IPS-NIHi11 (cell line): Measurements from ENCODE around the gene PNPLA7.
"Not testable (repeated sequence)": the region's sequence is repeated elsewhere in the genome, so short reads cannot be mapped to it uniquely, and the experiment has no call there.

Experiments
- DNase-seq: peaks from one replicate; pipeline ENCODE4 v3.0.0; 2012; ENCODE audit warnings: mixed read lengths, low spot score

PNPLA7 gene

DNA sequence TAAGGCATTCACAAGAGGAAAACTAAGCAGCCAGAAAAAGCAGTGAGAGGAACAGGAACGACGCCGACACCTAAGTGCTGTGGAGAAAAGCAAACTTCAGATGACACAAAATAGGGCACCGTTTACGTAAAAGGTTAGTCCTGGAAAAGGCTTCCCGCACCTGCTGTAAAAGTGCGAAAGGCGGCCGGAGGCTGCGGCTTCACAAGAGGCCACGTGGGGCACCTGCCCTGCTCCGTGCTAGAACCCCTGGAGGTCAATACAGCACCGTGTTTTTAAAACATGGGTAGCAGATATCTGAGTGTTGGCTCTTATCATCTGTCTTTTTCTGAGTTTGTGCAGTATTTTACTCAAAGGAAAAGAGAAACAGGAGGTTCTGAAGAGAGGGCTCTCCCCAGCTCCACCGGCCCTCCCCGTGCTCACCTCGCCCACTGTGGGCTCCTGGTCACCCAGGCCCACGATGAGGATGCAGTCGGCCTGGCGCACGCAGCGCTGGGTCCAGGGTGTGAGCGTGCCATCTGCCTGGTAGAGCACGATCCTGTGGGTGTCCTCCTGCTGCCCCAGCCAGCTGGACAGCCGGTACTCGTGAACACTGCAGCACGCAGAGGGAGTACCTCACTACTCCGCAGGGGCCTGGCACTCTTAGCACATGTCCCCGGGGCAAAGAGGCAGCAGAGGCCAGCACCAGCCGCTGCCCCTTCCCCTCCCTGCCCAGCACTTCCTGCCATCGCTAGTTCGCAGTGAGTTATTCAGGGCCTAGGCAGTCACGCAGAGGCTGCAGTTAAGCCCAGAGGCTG lies 70.1 kb downstream of the PNPLA7 start:
- DNase-seq: no peak

DNA sequence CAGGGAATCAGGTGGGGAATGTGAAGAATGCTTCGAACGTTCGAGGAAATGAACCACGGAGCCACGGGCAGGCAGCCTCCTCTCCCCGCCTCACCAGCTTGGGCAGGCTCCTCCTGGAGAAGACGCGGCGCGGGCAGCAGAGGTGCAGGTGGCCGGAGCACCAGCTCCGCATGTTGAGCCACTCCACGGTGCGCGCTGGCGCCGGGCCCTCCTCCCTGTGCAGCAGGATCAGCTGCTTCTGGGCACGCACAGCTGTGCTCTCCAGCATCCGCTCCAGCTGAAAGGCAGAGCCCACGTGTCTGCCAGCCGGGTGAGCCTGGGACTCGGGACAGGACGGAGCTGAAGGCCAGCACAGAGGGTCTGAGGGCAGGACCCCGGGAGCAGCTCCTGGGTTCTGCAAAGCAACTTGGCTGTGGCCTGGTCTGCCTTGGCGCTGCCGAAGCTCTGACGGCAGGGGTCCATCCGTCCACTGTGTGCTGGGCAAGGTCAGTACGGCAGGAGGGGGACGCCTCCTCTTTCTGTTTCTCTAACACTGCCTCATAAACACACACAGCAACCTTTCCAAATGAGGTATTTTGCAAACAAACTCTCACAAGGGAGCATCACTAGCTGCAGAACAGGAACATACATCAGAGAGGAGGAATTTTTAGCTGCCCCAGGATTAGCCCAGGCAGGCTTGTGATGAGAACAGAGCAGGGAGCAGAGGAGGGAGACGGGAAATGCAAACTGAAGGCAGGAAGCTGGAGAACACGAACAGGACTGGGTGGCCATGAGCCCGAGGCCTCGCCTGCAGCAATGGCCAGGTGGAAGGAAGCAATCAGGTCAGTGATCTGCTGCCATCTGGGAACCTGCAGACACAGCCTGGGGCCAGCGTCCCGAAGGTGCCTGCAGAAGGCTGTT lies 71.0 kb downstream of the PNPLA7 start:
- no peak for DNase-seq

DNA sequence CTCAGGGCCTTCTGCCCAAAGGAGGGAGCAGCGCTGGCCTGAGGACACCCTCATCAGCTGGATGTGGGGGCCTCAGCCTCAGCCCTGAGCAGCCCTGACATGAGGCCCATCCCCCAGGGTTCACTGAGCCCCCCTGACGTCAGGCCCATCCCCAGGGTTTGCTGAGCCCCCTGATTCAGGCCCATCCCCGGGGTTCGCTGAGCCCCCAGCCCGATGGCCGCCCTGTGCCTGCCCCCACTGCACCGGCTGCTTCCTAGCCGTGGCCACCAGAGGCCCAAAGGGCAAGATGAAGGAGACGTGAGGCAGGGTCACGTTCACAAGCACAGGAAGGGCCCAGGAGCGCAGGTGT lies 71.6 kb downstream of the PNPLA7 start:
- no peak for DNase-seq

DNA sequence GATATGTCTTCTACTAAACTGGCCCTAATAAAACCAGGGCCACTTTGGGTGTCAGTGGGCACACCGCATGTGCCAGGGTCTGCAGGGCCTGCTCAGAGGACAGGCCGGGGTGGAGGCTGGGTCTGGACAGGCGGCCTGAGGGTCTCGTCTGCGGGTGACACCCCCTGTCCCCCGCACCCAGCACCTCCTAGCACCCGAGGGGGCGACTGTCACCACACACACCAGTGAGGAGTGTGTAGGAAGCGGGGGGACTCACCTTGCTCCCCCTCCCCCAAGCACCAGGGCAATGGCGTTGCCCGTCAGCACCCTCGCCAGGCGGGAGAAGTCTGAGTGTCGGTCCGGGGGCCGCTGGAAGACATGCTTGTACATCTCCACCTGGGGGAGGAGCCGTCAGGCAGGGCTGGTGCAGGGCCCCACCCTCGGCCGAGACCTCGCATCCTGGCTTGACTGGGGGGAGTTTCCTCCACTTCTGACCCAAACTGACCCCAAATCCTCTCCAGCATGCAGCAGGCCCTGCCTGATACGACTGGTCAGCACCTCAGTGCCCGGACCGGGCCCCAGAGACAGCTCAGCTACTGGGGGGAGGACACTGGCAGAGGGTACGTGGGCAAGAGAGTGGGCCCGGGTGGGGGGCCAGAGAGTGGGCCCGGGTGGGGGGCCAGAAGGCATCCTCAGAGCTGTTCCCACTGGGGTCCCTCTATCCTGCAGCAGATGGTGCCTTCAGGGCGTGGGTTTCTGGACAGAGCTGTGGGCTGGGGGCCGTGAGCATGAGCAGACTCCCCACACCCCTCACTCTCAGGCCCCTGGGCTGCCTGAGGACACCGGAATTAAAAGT lies 72.2 kb downstream of the PNPLA7 start:
- no peak for DNase-seq

DNA sequence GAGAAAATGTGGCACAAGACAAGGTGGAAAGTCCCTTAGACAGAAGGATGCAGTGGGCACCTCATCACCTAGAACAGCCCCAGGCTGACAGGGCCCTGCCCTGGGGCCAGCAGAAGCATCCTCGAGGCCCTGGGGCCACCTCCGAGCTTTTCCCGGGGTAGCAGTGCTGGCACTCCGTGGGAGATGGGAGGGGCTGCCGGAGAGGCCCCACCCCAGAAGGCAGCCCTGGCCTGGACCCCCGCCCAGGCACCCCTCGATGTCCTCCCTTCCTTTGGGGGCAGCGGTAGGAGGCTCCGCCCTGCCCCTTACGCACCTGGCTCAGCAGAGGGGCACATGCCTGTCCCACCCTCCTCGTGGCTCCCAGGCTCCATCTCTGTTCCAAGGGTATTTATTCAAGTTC lies 73.3 kb downstream of the PNPLA7 start:
- DNase-seq: no peak

DNA sequence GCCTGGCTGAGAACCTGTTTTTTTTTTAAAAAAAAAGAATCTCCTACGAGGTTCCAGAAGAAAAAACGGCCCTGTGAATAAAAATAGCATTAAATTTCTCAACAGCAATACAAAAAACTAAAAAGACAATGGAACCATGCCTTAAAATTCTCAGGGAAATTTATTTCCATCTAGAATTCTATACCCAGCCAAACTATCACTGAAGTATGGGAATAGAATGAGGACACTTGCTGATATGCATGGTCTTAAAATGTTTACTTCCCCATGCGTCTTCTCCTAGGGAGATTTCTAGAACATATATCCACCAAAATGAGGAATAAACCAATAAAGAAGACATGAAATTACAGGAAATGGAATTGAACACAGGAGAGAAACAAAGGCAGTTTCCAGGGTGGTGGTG lies 74.5 kb downstream of the PNPLA7 start:
- DNase-seq: no peak

DNA sequence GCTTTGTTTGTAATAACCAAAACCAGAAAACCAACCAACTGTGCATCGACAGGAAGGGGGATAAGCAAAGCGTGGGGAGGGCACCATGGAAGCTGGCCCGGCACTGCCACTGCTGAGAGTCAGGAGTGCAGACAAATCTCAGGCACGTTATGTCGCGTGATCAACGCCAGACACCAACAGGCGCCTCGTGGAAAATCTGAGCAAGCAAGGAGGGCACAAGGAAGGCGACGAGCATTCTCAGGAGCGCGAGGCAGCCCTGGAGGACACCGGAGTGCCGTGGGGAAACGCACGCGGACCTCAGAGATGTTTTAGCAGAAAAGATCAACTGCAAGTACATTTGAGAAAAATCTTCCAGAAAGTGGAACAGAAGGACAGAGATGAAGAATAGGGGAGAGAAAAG lies 75.9 kb downstream of the PNPLA7 start:
- DNase-seq: no peak

DNA sequence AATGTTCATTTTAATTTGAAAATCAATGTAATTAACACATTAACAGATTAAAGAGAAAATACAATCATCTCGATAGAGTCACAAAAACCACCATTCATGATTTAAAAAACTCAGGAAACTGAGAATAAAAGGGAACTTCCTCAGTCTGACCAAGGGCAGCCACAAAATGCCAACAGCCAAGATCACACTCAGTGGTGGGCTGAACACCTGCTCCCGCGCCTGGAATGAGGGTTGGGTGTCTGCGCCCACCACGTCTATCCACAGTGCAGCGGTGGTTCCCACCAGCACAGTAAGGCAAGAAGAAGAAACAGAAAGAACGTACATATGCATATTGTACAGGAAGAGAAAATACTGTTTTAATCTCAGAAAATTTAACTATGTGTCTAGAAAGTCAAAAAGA lies 79.4 kb downstream of the PNPLA7 start:
- no peak for DNase-seq

DNA sequence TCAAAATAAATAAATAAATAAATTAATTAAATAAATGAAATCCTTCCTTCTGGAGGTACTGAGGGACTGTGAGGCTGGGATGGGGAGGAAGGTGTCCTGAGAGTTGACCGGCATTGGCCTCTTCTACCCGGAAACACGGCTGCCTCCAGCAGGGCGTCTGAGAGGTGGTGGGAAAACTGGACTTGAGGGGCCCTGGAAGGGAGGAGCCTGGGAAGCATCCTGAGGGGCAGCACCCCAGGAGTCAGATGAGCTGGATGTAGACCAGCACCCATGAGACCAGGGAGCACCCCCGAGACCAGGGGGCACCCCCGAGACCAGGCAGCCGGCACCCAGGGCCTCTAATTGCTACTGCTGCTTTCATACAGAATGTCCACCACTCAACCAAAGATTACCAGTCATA lies 82.3 kb downstream of the PNPLA7 start:
- no peak for DNase-seq

DNA sequence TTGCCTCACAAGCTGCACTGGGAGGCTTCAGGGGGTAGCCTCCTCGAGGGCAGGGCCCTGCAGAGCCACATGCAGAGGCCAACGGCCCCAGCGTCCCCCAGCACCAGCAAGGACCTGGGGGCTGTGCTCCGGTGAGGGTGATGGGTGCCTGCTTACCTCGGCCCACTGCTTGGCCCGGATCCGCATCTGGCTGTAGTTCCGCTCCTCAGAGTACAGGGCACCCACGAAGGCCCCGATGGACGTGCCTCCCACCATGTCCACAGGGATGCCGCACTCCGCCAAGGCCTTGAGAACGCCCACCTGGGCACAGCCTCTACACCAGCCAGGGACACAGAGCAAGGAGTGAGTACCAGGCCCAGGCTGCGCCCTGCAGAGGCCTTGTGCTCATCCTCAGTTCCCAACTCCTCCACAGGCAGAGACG lies 83.0 kb downstream of the PNPLA7 start:
- DNase-seq: no peak

DNA sequence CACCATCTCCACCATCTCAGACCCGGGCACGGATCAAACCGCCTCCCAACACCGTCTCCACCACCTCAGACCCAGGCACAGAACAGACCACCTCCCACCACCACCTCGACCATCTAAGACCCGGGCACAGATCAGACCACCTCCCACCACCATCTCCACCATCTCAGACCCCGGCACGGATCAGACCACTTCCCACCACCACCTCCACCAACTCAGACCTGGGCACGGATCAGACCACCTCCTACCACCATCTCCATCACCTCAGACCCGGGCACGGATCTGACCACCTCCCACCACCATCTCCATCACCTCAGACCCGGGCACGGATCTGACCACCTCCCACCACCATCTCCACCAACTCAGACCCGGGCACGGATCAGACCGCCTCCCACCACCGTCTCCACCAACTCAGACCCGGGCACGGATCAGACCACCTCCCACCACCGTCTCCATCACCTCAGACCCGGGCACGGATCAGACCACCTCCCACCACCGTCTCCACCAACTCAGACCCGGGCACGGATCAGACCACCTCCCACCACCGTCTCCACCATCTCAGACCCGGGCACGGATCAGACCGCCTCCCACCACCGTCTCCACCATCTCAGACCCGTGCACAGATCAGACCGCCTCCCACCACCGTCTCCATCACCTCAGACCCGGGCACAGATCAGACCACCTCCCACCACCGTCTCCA lies 83.7 kb downstream of the PNPLA7 start:
- not testable (repeated sequence) for DNase-seq

DNA sequence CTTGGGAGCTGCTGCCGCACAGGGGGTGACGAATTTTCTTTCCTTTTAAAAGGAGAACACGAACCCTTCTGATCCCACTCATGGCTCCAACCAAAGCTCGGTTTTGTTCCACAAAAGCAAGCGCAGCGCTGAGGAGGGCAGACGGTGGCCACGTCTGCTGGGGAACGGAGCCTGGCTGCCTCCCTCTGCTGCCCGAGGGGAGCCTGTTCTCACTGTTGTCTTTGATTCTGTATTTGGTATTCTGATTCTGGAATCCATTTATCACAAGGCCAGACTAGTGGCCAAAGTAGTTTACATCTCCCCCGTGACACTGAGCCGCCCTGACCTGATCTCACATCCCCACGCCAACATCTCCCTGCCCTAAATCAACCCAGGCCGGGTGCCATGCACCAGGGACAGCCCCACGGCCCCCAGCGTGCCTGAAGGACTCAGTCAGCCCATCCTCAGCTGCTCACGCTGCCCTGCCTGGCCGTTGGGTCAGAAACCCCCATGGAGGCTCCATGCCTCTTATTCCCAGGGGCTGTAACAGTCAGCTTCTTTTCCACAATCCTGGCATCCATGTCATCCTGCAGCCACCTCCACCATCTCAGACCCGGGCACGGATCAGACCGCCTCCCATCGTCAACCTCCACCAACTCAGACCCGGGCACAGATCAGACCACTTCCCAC lies 84.3 kb downstream of the PNPLA7 start:
- no peak for DNase-seq

DNA sequence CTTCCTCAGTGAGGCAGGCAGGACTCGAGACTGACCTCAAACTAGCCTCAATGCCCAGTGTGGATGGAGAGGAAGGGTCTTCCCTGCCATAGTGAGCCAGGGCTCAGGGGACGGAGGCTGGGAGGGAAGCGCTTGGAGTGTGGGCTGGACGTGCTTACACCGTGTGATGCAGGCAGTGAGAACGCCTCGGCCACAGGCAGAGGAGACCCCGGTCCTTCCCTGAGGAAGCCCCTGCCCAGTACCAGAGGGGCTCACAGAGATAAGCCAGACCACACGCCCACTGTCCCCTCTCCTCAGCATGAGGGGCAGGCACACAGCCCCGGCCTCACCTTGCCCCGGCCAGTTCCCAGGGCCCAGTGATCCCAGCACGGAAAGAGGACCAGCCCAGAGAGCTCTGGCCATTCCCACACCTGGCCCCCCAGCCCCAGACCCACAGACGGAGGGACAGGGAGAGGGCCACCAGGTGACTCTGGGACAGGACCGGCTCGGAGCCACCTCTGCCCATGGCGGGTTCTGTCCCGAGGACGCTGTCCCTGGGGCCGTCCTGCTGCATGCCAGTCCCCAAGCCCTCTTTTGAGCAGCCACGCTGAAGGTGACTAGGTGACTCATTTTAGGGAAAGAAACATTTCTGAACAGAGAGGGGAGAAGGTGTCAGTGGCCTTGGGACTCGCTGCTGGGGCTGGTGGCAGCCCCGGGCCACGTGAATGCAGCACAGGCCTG lies 85.0 kb downstream of the PNPLA7 start:
- DNase-seq: no peak

DNA sequence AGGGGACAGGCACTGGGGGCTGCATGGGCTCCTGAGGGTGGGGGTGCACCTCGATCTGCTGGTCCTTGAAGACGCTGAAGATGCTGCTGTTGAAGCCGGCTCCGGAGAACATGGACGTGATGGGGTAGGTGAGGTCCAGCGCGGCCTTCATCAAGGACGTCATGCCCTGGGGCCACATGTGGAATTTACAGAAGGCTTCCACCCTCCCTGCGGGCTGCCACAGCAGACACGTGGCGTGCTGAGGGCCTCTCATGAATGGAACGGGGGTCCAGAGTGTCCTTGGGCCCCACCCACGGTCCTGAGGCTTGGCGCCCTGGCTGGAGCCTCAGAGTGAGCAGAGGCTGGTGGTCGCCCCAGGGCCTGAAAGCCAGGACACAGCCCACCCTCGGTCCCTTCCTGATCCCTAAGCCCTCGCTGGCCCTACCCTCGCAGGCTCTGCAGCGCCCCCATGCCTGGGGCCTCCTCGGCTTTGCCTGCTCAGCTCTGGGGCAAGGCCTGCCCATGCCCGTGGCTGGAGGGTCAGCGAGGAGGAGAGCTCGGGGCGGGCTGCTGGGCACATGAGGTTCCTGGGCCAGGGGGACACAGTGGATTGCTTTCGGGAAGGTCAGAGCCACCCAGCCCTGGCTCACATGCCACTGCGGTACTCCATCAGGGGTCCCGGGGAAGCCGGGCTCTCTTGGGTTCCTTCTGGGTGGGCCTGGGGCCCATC lies 85.8 kb downstream of the PNPLA7 start:
- DNase-seq: no peak

DNA sequence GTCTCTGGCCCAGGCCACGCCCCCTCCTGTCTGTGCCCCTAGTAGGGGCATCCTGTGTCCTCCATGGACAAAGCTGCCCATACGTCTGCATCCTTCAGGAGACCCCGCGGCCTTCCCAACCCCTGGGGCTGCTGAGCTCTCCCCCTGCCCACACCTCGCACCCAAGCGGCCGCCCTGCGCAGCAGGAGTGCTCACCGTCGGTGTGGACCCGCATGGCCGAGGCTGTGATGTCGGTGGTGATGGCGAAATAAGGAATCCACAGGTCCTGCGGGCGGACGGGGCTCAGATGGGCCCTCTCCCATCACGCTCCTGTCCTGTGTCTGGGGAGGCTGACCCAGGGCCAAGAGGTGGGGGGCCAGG lies 86.3 kb downstream of the PNPLA7 start:
- no peak for DNase-seq

DNA sequence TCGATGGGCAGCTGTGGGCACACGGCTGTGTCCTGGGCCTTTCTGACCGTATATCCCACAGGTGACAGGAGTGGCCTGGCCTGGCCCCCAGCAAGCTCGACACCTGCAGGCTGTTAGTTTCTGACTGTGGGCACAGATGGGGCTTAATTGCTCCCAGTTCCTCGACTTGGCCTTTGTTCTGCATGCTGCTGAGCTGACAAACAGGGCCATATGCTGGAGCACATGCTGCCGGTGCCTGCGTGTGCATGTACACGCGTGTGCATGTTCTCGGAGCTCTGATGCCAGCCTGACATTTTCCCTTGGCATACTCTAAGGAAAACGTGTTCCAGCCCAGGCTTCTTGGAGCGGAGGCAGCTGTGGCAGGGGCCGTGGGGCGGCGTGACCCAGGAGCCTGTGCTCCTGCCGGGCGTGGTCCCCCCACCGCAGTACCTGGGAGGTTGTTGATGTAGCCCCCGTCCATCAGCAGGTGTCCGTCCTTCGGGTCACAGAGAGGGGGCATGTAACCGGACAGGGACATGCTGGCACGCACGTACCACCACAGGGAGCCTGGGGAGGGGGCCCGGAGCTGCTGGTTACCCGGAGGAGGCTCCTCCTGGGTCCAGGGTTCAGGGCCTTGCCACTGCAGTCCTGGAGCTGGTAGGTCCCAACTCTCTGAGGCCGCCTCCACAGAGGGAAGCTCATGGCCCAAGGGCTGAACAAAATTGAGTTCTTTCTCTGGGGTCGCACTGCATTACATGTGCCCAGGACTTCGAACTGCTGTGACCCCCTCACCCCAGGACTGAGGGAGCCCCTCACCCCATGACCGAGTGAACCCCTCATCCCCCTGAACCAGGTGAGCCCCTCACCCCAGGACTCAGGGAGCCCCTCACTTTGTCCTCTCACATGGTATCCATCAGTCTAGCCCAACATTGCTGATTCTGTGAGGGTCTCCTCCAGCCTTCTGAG lies 86.9 kb downstream of the PNPLA7 start:
- DNase-seq: no peak

DNA sequence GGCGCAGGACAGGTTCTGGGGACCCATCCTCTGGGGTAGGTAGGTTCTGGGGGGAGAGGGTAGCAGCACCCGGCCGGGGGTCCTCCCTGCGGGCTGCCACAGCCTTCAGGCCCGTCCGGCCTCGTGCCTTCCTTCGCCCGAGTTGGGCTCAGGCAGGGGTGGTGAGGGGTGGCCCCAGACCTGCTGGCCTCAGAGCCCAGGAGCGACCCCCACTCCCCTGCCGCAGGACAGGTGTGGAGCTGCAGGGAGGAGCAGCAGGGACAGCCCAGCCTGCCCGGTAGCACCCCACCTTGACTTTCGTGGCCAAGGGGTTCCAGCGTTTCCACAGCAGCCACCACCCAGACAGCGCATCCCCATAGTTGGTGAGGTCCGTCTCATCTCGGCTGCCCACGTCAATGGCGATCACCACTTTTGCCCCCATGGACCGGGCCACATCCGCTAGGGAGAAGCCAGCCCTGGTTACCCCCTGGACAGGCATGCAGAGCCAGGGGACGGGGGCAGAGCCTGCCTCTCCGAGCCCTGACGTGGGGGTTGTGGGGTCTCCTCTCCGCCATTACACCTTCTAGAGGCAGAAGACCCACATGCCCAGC lies 87.7 kb downstream of the PNPLA7 start:
- DNase-seq: no peak

DNA sequence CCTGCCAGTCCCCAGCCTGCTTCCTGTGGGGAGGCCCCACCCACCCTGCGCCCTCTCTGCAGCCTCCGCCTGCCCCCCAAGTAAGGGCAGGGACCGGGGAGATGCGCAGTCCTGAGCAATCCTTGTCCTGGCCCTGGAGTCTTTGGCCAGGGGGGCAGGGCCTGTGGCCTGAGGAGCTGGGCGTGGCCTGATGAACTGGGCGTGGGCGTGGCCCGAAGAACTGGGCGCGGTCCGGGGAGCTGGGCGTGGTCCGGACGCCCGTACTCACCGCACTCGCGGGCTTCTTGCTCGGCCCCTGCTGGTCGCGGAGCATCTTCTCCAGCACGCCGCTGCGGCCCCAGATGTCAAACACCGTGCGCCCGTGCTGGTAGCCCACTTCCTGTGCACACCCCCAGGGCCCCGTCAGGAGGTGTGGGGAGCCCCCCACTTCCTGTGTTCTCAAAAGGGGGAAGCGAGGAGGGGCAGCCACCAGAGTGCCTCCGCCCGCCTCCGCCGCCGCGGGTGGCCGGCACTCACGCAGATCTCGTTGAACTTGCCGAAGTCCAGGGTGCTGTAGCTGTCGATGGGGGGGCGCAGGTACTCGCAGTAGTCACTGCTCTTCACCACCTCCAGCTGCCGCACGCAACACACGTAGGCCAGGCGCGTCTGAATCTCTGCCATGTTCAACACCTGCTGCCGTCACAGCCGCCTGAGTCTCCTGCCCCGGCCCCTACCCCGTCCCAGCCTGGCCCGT lies 88.4 kb downstream of the PNPLA7 start:
- peak; percentile 83 for DNase-seq
